ENCODE results near the gene ANKRD6.
"Not testable (repeated sequence)": the region's sequence is repeated elsewhere in the genome, so short reads cannot be mapped to it uniquely, and the experiment has no call there.

Gene ANKRD6

DNA sequence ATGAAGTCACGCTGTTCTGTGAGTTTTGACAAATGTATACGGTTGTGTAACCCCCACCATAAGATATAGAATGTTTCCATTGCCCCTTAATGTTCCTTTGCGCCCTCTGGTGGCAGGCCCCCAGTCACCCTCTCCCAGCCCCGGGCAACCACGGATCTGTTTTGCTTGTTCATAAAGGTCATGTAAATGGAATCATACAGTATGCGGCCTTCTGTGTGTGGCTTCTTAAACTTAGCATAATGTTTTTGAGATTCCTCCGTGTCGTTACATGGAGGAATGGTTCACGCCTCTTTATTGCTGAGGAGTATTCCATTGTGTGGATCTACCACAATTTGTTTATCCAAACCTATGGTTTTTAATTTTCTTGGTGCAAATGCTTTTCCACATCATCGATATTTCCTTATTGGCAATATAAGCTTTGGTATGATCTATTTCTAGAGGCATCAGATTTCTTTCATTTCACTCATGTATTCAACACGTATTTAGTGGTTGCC is 177.2 kb downstream of the ANKRD6 start:
- no peak overlapping the region for H3K9ac ChIP-seq (ENCODE audit: low read length)
- no peaks in the 10 kb centered on the region for H3K27me3 ChIP-seq (ENCODE audit: control insufficient read depth, insufficient read depth, low read length)
- H3K27ac ChIP-seq (ENCODE audit: low read depth, low read length) = no peak overlapping the region
- no peaks in the 10 kb centered on the region for H3K36me3 ChIP-seq (ENCODE audit: control insufficient read depth, insufficient read depth, low read length)
- no peaks in the 10 kb centered on the region for H3K4me1 ChIP-seq (ENCODE audit: control insufficient read depth, insufficient read depth, low read length)
- no peak overlapping the region for H3K4me3 ChIP-seq (ENCODE audit: low read length)

GRCh38 chr6:89611666-89612065 is 178.7 kb downstream of the ANKRD6 start:
- Histone ChIP-seq H3K36me3 (ENCODE audit: control insufficient read depth, insufficient read depth, low read length) (no peaks in the 10 kb centered on the region), H3K4me3 (ENCODE audit: low read length) (no peak overlapping the region), H3K4me1 (ENCODE audit: control insufficient read depth, insufficient read depth, low read length) (no peaks in the 10 kb centered on the region), H3K27me3 (ENCODE audit: control insufficient read depth, insufficient read depth, low read length) (no peaks in the 10 kb centered on the region), H3K9ac (ENCODE audit: low read length) (no peak overlapping the region), H3K27ac (ENCODE audit: low read depth, low read length) (no peak overlapping the region)

GRCh38 chr6:89612121-89612520 is 179.2 kb downstream of the ANKRD6 start:
- Histone ChIP-seq H3K9ac (ENCODE audit: low read length) (no peak overlapping the region), H3K36me3 (ENCODE audit: control insufficient read depth, insufficient read depth, low read length) (no peaks in the 10 kb centered on the region), H3K27ac (ENCODE audit: low read depth, low read length) (no peak overlapping the region), H3K4me3 (ENCODE audit: low read length) (no peak overlapping the region), H3K4me1 (ENCODE audit: control insufficient read depth, insufficient read depth, low read length) (no peaks in the 10 kb centered on the region), H3K27me3 (ENCODE audit: control insufficient read depth, insufficient read depth, low read length) (no peaks in the 10 kb centered on the region)

DNA sequence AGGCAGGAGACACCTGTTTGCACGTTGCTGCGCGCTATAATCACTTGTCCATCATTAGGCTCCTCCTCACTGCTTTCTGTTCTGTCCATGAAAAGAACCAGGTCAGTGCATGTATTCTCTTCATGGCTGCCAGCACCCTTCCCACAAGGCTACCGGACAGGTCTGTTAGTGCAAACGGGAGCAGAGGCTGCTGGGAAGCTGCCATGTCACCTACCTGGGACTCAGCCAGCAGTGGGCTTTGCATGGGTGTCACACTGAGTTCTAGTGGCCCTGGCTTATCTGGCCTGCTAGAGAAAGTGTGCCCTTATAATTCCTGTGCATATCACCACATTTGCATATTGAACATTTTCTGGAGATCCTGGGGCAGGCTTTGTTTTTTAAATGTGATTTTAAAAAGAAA is 180.8 kb downstream of the ANKRD6 start:
- Histone ChIP-seq H3K36me3 (ENCODE audit: control insufficient read depth, insufficient read depth, low read length) (no peaks in the 10 kb centered on the region), H3K9ac (ENCODE audit: low read length) (no peak overlapping the region), H3K27me3 (ENCODE audit: control insufficient read depth, insufficient read depth, low read length) (no peaks in the 10 kb centered on the region), H3K4me3 (ENCODE audit: low read length) (no peak overlapping the region), H3K4me1 (ENCODE audit: control insufficient read depth, insufficient read depth, low read length) (no peaks in the 10 kb centered on the region), H3K27ac (ENCODE audit: low read depth, low read length) (no peak overlapping the region)

DNA sequence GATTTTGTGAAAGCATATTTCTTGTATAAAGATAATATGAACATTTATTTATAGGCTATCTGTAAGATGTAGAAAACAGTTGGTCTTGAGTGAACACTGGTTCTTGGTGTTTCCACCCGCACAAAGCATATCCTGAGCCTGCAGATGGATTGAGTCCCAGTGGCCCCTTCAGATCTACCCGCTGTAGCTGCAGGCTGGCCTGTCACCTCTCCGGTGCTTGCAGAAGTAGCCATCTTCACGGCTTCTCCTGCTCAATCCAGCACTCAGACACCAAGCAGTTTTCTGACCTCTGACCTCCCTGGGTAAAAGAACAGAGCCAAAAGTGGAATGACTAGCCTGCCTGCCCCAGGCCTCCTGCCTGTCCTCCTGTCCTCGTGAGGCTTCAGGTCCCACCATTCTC is 182.9 kb downstream of the ANKRD6 start:
- Histone ChIP-seq H3K27me3 (ENCODE audit: control insufficient read depth, insufficient read depth, low read length) (no peaks in the 10 kb centered on the region), H3K9ac (ENCODE audit: low read length) (no peak overlapping the region), H3K4me1 (ENCODE audit: control insufficient read depth, insufficient read depth, low read length) (no peaks in the 10 kb centered on the region), H3K27ac (ENCODE audit: low read depth, low read length) (no peak overlapping the region), H3K36me3 (ENCODE audit: control insufficient read depth, insufficient read depth, low read length) (no peaks in the 10 kb centered on the region), H3K4me3 (ENCODE audit: low read length) (no peak overlapping the region)

DNA sequence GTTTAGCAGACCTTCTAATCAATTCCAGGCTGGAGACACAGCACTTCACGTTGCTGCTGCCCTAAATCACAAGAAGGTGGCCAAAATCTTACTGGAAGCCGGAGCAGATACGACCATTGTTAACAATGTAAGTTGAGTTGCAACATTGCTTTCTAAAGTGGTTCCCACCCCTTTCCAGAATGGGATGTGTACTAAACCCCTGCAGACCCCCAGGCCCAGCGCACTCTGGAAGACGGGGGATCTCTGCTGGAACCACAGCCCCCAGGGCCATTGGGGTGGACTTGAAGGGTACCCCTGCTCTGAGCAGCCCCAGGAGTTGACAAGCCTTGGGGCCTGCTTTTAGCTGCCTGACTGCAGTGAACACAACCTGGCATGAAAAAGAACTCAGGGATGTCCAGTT is 183.6 kb downstream of the ANKRD6 start:
- no peaks in the 10 kb centered on the region for H3K36me3 ChIP-seq (ENCODE audit: control insufficient read depth, insufficient read depth, low read length)
- no peaks in the 10 kb centered on the region for H3K27me3 ChIP-seq (ENCODE audit: control insufficient read depth, insufficient read depth, low read length)
- H3K9ac ChIP-seq (ENCODE audit: low read length) = no peak overlapping the region
- no peak overlapping the region for H3K27ac ChIP-seq (ENCODE audit: low read depth, low read length)
- no peak overlapping the region for H3K4me3 ChIP-seq (ENCODE audit: low read length)
- H3K4me1 ChIP-seq (ENCODE audit: control insufficient read depth, insufficient read depth, low read length) = no peaks in the 10 kb centered on the region

DNA sequence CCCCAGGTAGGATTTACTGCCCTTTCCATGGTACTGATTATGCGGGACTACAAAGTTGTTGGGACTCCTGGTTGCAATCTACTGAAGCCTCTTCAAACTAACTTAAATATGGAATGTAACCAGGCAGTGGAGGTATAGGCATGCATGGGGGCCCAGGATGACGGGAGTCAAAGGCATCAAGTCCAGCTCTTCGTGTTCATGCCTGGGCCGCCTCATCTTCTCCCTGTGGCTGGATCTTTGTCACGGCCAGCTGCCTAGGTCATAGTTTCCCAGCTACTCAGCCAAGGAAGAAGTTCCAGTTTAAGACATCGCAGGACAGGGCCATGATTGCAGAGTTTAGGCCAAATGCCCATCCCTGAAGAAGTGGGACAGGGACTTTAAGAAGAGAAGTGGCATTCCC is 185.1 kb downstream of the ANKRD6 start:
- Histone ChIP-seq H3K4me3 (ENCODE audit: low read length) (no peak overlapping the region), H3K27me3 (ENCODE audit: control insufficient read depth, insufficient read depth, low read length) (no peaks in the 10 kb centered on the region), H3K27ac (ENCODE audit: low read depth, low read length) (no peak overlapping the region), H3K4me1 (ENCODE audit: control insufficient read depth, insufficient read depth, low read length) (no peaks in the 10 kb centered on the region), H3K9ac (ENCODE audit: low read length) (no peak overlapping the region), H3K36me3 (ENCODE audit: control insufficient read depth, insufficient read depth, low read length) (no peaks in the 10 kb centered on the region)

GRCh38 chr6:89619567-89619966 is 186.6 kb downstream of the ANKRD6 start:
- H3K36me3 ChIP-seq (ENCODE audit: control insufficient read depth, insufficient read depth, low read length) = no peaks in the 10 kb centered on the region
- no peak overlapping the region for H3K4me3 ChIP-seq (ENCODE audit: low read length)
- no peak overlapping the region for H3K27ac ChIP-seq (ENCODE audit: low read depth, low read length)
- no peak overlapping the region for H3K9ac ChIP-seq (ENCODE audit: low read length)
- no peaks in the 10 kb centered on the region for H3K27me3 ChIP-seq (ENCODE audit: control insufficient read depth, insufficient read depth, low read length)
- H3K4me1 ChIP-seq (ENCODE audit: control insufficient read depth, insufficient read depth, low read length) = no peaks in the 10 kb centered on the region

DNA sequence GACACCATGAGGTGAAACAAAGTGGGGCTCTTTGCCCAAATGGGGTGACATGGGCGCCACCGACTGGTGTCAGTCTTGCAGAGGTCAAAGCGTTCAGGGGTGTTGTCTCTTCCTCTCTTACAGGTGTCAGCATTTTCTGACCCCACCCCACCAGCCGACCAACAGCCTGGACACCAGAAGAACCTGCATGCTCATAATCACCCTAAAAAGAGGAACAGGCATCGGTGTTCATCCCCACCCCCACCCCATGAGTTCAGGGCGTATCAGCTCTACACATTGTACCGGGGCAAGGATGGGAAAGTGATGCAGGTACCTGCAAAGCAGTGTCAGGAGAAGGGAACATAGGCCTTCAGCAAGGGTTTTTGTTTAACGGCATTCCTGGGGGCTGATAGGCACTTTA is 190.8 kb downstream of the ANKRD6 start:
- Histone ChIP-seq H3K27me3 (ENCODE audit: control insufficient read depth, insufficient read depth, low read length) (no peaks in the 10 kb centered on the region), H3K4me1 (ENCODE audit: control insufficient read depth, insufficient read depth, low read length) (no peaks in the 10 kb centered on the region), H3K27ac (ENCODE audit: low read depth, low read length) (no peak overlapping the region), H3K36me3 (ENCODE audit: control insufficient read depth, insufficient read depth, low read length) (peaks cover 5% of the 10 kb centered on the region), H3K9ac (ENCODE audit: low read length) (no peak overlapping the region), H3K4me3 (ENCODE audit: low read length) (no peak overlapping the region)

DNA sequence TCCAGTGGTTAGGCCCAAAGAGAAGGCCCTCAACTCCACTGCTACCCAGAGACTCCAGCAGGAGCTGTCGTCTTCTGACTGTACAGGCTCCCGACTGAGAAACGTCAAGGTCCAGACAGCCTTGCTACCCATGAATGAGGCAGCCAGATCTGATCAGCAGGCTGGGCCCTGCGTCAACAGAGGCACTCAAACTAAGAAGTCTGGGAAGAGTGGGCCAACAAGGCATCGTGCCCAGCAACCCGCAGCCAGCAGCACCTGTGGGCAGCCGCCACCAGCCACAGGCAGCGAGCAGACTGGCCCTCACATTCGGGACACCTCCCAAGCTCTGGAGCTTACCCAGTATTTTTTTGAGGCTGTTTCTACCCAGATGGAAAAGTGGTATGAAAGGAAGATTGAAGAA is 197.5 kb downstream of the ANKRD6 start:
- Histone ChIP-seq H3K4me3 (ENCODE audit: low read length) (no peak overlapping the region), H3K27ac (ENCODE audit: low read depth, low read length) (no peak overlapping the region), H3K9ac (ENCODE audit: low read length) (no peak overlapping the region), H3K27me3 (ENCODE audit: control insufficient read depth, insufficient read depth, low read length) (no peaks in the 10 kb centered on the region), H3K4me1 (ENCODE audit: control insufficient read depth, insufficient read depth, low read length) (no peaks in the 10 kb centered on the region), H3K36me3 (ENCODE audit: control insufficient read depth, insufficient read depth, low read length) (peaks cover 5% of the 10 kb centered on the region)

- not testable (repeated sequence) for H3K4me1 ChIP-seq (ENCODE audit: control insufficient read depth, insufficient read depth, low read length); H3K27me3 ChIP-seq (ENCODE audit: control insufficient read depth, insufficient read depth, low read length); H3K9ac ChIP-seq (ENCODE audit: low read length); H3K36me3 ChIP-seq (ENCODE audit: control insufficient read depth, insufficient read depth, low read length); H3K27ac ChIP-seq (ENCODE audit: low read depth, low read length); H3K4me3 ChIP-seq (ENCODE audit: low read length)
Observed at GRCh38 chr6:89636412-89636811, 203.5 kb downstream of the ANKRD6 start.

DNA sequence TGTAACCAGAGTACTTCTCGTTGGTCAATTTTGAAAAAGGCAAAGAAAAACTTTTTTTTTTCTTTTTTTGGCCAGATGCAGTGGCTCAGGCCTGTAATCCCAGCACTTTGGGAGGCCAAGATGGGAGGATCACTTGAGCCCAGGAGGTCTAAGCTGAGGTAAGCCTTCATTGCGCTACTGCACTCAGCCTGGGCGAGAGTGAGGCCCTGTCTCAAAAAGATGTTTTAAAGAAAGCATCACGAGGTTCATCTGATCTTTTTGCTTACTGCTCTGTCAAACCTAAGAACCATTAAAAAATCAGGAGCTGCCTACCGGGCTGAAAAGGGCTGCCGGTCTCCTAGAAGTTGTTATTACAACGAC is 205.0 kb downstream of the ANKRD6 start:
- Histone ChIP-seq H3K27ac (ENCODE audit: low read depth, low read length) (peak overlapping the region; percentile 88), H3K9ac (ENCODE audit: low read length) (peak overlapping the region; percentile 55), H3K4me1 (ENCODE audit: control insufficient read depth, insufficient read depth, low read length) (peaks cover 4% of the 10 kb centered on the region), H3K4me3 (ENCODE audit: low read length) (peak overlapping the region; percentile 72), H3K27me3 (ENCODE audit: control insufficient read depth, insufficient read depth, low read length) (no peaks in the 10 kb centered on the region), H3K36me3 (ENCODE audit: control insufficient read depth, insufficient read depth, low read length) (no peaks in the 10 kb centered on the region)

DNA sequence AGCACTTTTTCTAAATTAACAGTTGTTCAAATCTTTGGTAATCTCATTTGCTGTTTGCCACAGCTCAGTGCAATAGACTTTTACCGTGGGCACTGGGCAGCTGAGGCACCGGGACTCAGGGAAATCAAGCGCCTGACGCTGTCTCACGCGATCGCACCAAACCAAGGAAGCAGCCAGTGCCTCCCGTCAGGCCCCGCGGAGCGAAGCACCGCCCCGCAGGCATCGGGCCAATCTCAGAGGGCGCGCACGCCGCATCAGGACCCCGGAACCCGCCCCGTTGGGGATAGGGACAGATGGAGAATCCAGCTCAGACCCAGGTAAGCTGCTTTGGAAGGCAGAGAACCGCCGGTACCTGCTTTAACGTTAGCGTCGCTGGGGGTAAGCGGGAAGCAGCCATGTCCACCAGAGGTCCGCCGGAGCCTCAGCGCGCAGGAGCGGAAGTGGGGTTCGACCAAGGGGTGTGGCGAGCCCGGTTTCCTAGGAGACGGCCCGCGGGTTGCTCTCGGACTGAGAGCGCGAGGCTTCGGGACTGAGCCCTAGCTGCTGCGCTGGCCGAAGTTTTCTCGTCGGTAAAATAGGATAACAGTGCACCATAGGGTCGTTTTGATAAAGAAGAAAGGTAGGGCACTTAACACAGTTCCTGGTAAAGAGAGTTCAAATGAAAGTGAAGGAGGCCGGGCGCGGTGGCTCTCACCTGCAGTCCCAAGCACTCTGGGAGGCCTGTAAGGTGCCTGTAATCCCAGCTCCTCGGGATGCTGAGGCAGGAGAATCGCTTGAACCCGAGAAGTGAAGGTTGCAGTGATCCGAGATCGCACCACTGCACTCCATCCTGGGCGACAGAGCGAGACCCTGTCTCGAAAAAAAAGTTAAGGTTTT is 205.6 kb downstream of the ANKRD6 start, which contains the start of gene LYRM2:
LYRM2 (minus strand) TSS at position 428 of the 876 bp plus-strand sequence; CDS start at position 397, 31 bp downstream.
- Histone ChIP-seq H3K36me3 (ENCODE audit: control insufficient read depth, insufficient read depth, low read length) (no peaks in the 10 kb centered on the region), H3K9ac (ENCODE audit: low read length) (peak within 1 kb of the TSS; percentile 55), H3K4me1 (ENCODE audit: control insufficient read depth, insufficient read depth, low read length) (peaks cover 4% of the 10 kb centered on the region)

More for the DNA sequence above, 205.6 kb downstream of the ANKRD6 start, which contains the start of gene LYRM2:
- Histone ChIP-seq H3K4me3 (ENCODE audit: low read length) (peak within 1 kb of the TSS; percentile 72), H3K27me3 (ENCODE audit: control insufficient read depth, insufficient read depth, low read length) (no peaks in the 10 kb centered on the region), H3K27ac (ENCODE audit: low read depth, low read length) (peak within 1 kb of the TSS; percentile 88)
